ENCODE results near the gene MAN2B2.

MAN2B2 gene

DNA sequence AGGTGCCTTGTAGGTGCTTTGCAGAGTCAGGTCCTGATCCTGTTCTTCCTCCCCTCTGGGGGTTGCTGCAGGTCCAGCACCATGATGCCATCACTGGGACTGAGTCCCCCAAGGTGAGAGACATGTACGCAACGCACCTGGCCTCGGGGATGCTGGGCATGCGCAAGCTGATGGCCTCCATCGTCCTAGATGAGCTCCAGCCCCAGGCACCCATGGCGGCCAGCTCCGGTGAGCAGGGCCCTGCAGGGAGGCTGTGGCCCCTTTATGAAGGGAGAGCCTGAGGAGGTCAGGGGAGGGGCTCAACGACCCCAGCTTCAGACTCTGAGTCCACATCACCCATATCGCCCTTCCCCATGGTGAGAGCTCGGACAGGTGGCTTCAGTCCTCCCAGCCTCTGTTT lies 23.1 kb downstream of the MAN2B2 start:
- H3K27me3 Mint-ChIP-seq (ENCODE audit: low read depth), result no peaks in the 10 kb centered on the region
- no peak overlapping the region for H3K27ac Mint-ChIP-seq
- H3K4me1 Mint-ChIP-seq, result no peaks in the 10 kb centered on the region
- no peak overlapping the region for H3K4me3 Mint-ChIP-seq
- H3K9me3 Mint-ChIP-seq, result no peaks in the 10 kb centered on the region
- peaks cover 6% of the 10 kb centered on the region for H3K36me3 Mint-ChIP-seq (ENCODE audit: low read depth)
- TF ChIP-seq, protein P1, sequence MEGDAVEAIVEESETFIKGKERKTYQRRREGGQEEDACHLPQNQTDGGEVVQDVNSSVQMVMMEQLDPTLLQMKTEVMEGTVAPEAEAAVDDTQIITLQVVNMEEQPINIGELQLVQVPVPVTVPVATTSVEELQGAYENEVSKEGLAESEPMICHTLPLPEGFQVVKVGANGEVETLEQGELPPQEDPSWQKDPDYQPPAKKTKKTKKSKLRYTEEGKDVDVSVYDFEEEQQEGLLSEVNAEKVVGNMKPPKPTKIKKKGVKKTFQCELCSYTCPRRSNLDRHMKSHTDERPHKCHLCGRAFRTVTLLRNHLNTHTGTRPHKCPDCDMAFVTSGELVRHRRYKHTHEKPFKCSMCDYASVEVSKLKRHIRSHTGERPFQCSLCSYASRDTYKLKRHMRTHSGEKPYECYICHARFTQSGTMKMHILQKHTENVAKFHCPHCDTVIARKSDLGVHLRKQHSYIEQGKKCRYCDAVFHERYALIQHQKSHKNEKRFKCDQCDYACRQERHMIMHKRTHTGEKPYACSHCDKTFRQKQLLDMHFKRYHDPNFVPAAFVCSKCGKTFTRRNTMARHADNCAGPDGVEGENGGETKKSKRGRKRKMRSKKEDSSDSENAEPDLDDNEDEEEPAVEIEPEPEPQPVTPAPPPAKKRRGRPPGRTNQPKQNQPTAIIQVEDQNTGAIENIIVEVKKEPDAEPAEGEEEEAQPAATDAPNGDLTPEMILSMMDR (IDR thresholded peaks at IDR 0.05; ENCODE audit: unreplicated experiment in 3 of 3), result no peak

DNA sequence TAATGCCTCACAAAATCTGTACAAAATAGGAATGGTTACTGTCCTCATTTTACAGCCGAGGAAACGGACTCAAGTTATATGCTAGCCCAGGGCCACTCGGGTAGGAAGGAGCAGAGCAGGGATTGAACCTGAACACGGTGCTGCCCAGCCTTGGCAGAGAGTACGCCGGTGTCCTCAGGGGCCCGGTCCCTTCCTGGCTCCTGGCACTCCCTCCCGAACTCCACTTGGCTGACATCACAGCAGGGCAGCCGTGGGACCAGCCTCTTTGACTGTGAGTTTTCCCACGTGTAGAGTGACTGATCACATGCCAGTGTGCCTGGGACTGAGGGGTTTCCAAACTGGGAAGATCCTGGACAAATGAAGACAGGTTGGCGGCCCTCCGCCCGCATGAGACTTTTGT lies 23.7 kb downstream of the MAN2B2 start:
- Mint-ChIP-seq H3K36me3 (ENCODE audit: low read depth) (peaks cover 9% of the 10 kb centered on the region), H3K27me3 (ENCODE audit: low read depth) (no peaks in the 10 kb centered on the region), H3K9me3 (no peaks in the 10 kb centered on the region), H3K27ac (no peak overlapping the region), H3K4me1 (no peaks in the 10 kb centered on the region), H3K4me3 (no peak overlapping the region)
- TF ChIP-seq, protein P1 (IDR thresholded peaks at IDR 0.05; ENCODE audit: unreplicated experiment in 3 of 3), result no peak

DNA sequence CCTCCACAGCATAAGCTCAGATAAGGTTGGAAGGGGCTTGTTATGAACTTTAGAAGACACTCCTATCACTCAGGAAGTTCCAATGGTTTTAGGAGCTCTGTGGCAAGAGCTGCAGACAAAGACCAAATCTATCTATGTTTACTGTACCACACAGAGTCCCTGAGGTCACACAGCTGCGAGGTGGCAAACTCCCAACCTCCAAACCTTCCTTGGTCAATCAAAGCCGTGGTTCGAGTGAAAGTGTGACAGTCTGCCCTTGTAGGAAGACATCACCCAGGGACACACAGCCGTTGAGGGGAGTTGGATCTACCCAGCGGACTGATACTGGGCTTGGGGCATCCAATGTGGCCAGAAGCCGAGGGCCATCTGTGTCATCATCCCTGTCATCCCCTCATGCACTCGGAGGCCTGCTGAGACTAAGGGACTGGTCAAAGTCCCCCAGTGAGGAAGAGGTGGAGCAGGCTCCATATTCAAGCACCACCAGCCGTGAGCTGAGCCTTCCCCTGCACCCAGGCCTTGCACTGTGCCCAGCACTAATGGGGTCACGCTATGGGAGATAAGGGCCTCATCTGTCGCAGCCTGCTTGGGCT lies 26.8 kb downstream of the MAN2B2 start:
- H3K4me1 Mint-ChIP-seq, result no peaks in the 10 kb centered on the region
- H3K36me3 Mint-ChIP-seq (ENCODE audit: low read depth), result peaks cover 37% of the 10 kb centered on the region
- TF ChIP-seq, protein P1 (IDR thresholded peaks at IDR 0.05; ENCODE audit: unreplicated experiment in 3 of 3), result no peak
- H3K9me3 Mint-ChIP-seq, result peaks cover 4% of the 10 kb centered on the region
- H3K27me3 Mint-ChIP-seq (ENCODE audit: low read depth), result no peaks in the 10 kb centered on the region
- no peak overlapping the region for H3K27ac Mint-ChIP-seq
- H3K4me3 Mint-ChIP-seq, result no peak overlapping the region

DNA sequence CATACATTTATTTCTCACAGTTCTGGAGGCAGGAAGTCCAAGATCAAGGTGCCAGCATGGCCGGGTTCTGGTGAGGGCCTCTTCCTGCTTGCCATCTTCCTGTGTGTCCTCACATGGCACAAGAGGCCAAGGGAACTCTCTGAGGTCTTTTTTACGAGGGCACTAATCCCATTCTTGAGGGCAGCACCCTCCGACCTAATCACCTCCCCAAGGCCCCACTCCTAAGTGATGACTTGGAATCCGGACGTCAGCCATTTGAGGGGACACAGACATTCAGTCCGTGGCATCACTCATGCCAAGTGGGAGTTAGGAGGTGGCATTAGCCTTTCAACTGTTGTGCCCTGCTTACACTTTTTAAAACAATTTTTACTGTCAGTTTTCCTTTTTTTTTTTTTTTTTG lies 27.3 kb downstream of the MAN2B2 start:
- no peaks in the 10 kb centered on the region for H3K27me3 Mint-ChIP-seq (ENCODE audit: low read depth)
- TF ChIP-seq, protein P1 (IDR thresholded peaks at IDR 0.05; ENCODE audit: unreplicated experiment in 3 of 3), result no peak

DNA sequence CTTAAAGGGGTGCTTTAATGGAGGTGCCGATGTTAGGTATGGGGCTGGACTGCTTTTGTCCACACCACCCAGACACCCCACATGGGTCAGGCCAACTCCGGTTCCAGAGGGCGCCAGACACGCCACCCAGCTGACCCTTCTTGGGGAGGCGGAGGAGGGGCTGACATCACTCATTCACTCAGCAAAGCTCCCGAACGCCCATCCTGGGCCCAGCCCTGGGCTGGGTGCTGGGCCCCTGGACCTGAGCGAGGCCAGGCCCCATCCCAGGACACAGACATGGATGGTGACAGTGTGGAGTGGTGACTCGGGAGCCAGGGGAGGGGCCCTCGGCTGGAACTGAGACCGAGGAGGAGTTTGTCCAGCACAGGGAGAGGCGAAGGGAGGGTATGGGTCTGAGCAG lies 28.1 kb downstream of the MAN2B2 start:
- Mint-ChIP-seq H3K9me3 (peaks cover 4% of the 10 kb centered on the region), H3K27ac (no peak overlapping the region), H3K4me1 (no peaks in the 10 kb centered on the region), H3K27me3 (ENCODE audit: low read depth) (no peaks in the 10 kb centered on the region), H3K4me3 (no peak overlapping the region), H3K36me3 (ENCODE audit: low read depth) (peaks cover 51% of the 10 kb centered on the region)
- TF ChIP-seq, protein P1 (IDR thresholded peaks at IDR 0.05; ENCODE audit: unreplicated experiment in 3 of 3), result no peak

More for the DNA sequence above, 27.3 kb downstream of the MAN2B2 start:
- Mint-ChIP-seq H3K27ac (no peak overlapping the region), H3K9me3 (peaks cover 4% of the 10 kb centered on the region), H3K4me1 (no peaks in the 10 kb centered on the region), H3K36me3 (ENCODE audit: low read depth) (peaks cover 42% of the 10 kb centered on the region), H3K4me3 (no peak overlapping the region)

DNA sequence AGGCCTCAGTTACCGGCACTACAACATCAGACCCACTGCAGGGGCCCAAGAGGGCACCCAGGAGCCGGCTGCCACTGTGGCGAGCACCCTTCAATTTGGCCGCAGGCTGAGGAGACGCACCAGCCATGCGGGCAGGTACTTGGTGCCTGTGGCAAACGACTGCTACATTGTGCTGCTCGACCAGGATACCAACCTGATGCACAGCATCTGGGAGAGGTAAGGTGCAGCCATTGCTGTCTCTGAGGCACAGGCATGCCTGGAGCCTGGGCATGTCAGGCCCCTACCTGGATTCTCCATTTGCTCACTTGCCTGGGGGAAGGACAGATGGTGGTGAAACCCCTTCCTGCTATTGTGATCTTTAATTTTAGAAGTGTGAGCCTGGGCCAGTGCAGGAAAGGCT lies 30.1 kb downstream of the MAN2B2 start:
- Mint-ChIP-seq H3K9me3 (peaks cover 4% of the 10 kb centered on the region), H3K4me3 (no peak overlapping the region), H3K4me1 (no peaks in the 10 kb centered on the region), H3K36me3 (ENCODE audit: low read depth) (peaks cover 59% of the 10 kb centered on the region), H3K27ac (no peak overlapping the region), H3K27me3 (ENCODE audit: low read depth) (no peaks in the 10 kb centered on the region)
- TF ChIP-seq, protein P1 (IDR thresholded peaks at IDR 0.05; ENCODE audit: unreplicated experiment in 3 of 3), result no peak

Measured in nephron (organoid).